Measurements from ENCODE around the gene FGFRL1.

GRCh38 chr4:974668-975067, 36.8 kb upstream of the FGFRL1 start:
- TF ChIP-seq POLR2A (IDR thresholded peaks at IDR 0.05) (no peak), CTCF (IDR thresholded peaks at IDR 0.05) (no peak)

Measured in testis (tissue), 2 donors.